SK-N-MC (cell line): ENCODE data around the gene QRICH2.
"Not testable (repeated sequence)": the region's sequence is repeated elsewhere in the genome, so short reads cannot be mapped to it uniquely, and the experiment has no call there.

Source experiments
- DNase-seq: peaks from one replicate; pipeline ENCODE4 v3.0.0-alpha.2; 2011; ENCODE audit warnings: low read depth, low spot score
- H3K27ac ChIP-seq: fragments of 200-600 bp; sonication (generic); 2 replicates; pipeline ENCODE4 v1.5.1; 2016; ENCODE audit warnings: mixed run types
- H3K36me3 ChIP-seq: fragments of 200-600 bp; sonication (generic); 2 replicates; pipeline ENCODE4 v1.6.1; 2017; ENCODE audit warnings: antibody characterized with exemption, low read length, mixed read lengths; ENCODE audit not compliant: insufficient read depth
- H3K4me3 ChIP-seq: fragments of 200-600 bp; sonication (generic); 2 replicates; pipeline ENCODE4 v1.5.1; 2016
- H3K9ac ChIP-seq: fragments of 200-600 bp; sonication (generic); 2 replicates; pipeline ENCODE4 v1.8.0; 2017; ENCODE audit warnings: mixed run types, mixed read lengths; ENCODE audit not compliant: insufficient read length
- H3K9me3 ChIP-seq: fragments of 200-600 bp; sonication (generic); 2 replicates; pipeline ENCODE4 v1.6.1; 2017; ENCODE audit warnings: low read depth, mild to moderate bottlenecking, antibody characterized with exemption, low read length, moderate library complexity, mixed read lengths
- EZH2 ChIP-seq: fragments of 200-600 bp; sonication (generic); IDR thresholded peaks from one replicate; pipeline ENCODE4 v1.6.1; 2017; ENCODE audit warnings: antibody characterized with exemption
- FOXP2 ChIP-seq: optimal IDR thresholded peaks from 2 replicates; pipeline ENCODE3; 2011; ENCODE audit warnings: mild to moderate bottlenecking, moderate library complexity; ENCODE audit not compliant: insufficient read depth; ENCODE audit errors: extremely low read length, control extremely low read depth
- POLR2AphosphoS5 ChIP-seq: IDR thresholded peaks from 2 replicates; pipeline ENCODE4 v1.6.1; 2012; ENCODE audit warnings: mild to moderate bottlenecking, low read depth, low read length, borderline replicate concordance

QRICH2 gene

GRCh38 chr17:76252040-76252954 lies 55.8 kb downstream of the QRICH2 start:
- H3K27ac ChIP-seq = peak overlapping the region; percentile 31; the same call in 1 of the 2 replicates
- no peak for DNase-seq
- no peak overlapping the region for H3K9ac ChIP-seq
- H3K36me3 ChIP-seq = no peaks in the 10 kb centered on the region
- H3K9me3 ChIP-seq = no peaks in the 10 kb centered on the region
- no peak overlapping the region for H3K4me3 ChIP-seq
- no peak for TF ChIP-seq FOXP2
- TF ChIP-seq EZH2 = no peak
- no peak for TF ChIP-seq POLR2AphosphoS5

- Histone ChIP-seq H3K36me3 (no peaks in the 10 kb centered on the region), H3K4me3 (no peak overlapping the region), H3K9ac (no peak overlapping the region), H3K9me3 (no peaks in the 10 kb centered on the region), H3K27ac (no peak overlapping the region)
- DNase-seq = no peak
- TF ChIP-seq POLR2AphosphoS5 (no peak), FOXP2 (no peak), EZH2 (no peak)
Measured at GRCh38 chr17:76251478-76252039, 56.5 kb downstream of the QRICH2 start.

GRCh38 chr17:76250141-76250540 lies 57.9 kb downstream of the QRICH2 start:
- Histone ChIP-seq H3K4me3 (no peak overlapping the region), H3K9ac (no peak overlapping the region), H3K9me3 (no peaks in the 10 kb centered on the region), H3K27ac (no peak overlapping the region), H3K36me3 (no peaks in the 10 kb centered on the region)
- no peak for TF ChIP-seq FOXP2
- no peak for DNase-seq

- Histone ChIP-seq H3K9me3 (no peaks in the 10 kb centered on the region), H3K36me3 (no peaks in the 10 kb centered on the region), H3K27ac (no peak overlapping the region), H3K9ac (no peak overlapping the region), H3K4me3 (no peak overlapping the region)
- no peak for TF ChIP-seq FOXP2
- TF ChIP-seq EZH2 = no peak
- no peak for TF ChIP-seq POLR2AphosphoS5
- DNase-seq = no peak
Measured at GRCh38 chr17:76248013-76248782, 59.9 kb downstream of the QRICH2 start.

- Histone ChIP-seq H3K9me3 (no peaks in the 10 kb centered on the region), H3K4me3 (no peak overlapping the region), H3K9ac (no peak overlapping the region), H3K36me3 (no peaks in the 10 kb centered on the region), H3K27ac (no peak overlapping the region)
- DNase-seq = no peak
- TF ChIP-seq EZH2 = no peak
- TF ChIP-seq FOXP2 = no peak
- no peak for TF ChIP-seq POLR2AphosphoS5
Measured at GRCh38 chr17:76247304-76247703, 60.8 kb downstream of the QRICH2 start.

- no peak overlapping the region for H3K4me3 ChIP-seq
- TF ChIP-seq FOXP2 (no peak), EZH2 (no peak), POLR2AphosphoS5 (no peak)
- 0 out of 2 replicates have a peak overlapping the region, but pooled peaks have one; percentile 14 for H3K27ac ChIP-seq
- DNase-seq = no peak
- H3K9ac ChIP-seq = no peak overlapping the region
- H3K9me3 ChIP-seq = no peaks in the 10 kb centered on the region
- no peaks in the 10 kb centered on the region for H3K36me3 ChIP-seq
Measured at GRCh38 chr17:76246080-76247066, 61.7 kb downstream of the QRICH2 start.

- H3K9ac ChIP-seq, H3K4me3 ChIP-seq, H3K27ac ChIP-seq: not testable (repeated sequence)
Measured at GRCh38 chr17:76244721-76245120, 63.4 kb downstream of the QRICH2 start.

More at GRCh38 chr17:76244721-76245120, 63.4 kb downstream of the QRICH2 start:
- not testable (repeated sequence) for H3K9me3 ChIP-seq, DNase-seq, H3K36me3 ChIP-seq
